ENCODE measurements around the gene GPR183.

GPR183 gene

DNA sequence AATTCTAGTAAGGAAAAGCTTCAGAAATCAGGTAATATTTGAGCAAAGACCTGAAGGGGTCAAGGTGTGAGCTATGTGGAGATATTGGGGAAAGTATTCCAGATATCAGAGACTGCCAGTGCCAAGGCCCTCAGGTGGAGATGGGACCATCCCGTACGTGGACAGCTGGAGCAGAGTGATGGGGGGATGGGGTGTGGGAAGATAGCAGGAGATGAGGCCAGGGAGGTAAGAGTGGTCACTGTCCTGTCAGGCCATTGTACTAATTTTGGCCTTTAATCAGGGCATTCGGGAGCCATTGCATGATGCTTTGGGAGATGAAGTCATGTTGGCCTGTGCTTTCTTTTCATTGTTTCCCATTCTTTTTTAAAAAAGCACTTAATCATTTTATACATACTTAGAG, 36.0 kb downstream of the GPR183 start:
- DNase-seq (ENCODE audit: low read depth in 1 of 2, low spot score in 1 of 2) = no peak

- DNase-seq (ENCODE audit: low read depth in 1 of 2, low spot score in 1 of 2) = no peak
Measured at GRCh38 chr13:99270518-99270917, 36.7 kb downstream of the GPR183 start.

DNA sequence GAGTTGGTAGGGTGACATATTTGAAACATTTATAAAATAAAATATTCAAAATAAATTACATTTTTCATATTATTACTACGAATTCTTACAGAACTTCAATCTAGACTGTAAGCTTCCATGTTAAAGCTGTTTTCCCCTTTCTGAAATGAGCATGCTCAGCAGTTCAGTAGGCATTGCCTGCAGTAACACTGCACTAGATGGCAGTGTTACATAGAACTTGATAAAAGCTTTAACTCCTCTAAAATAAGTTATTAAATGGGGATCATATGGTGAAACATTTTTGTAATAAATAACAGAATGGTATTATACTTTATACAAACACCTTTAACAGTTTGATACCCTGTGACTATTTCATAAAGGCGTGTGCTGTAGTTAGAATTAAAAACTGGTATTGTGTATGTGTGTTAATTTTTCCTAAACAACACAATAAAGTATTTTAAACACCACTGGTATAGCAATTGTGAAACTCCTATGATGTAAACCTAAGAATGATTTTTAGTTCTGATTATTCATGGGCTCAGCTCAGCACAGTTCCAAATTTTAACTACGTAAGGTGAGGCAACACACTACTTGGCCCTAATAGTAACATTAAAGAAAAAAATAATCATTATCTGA, 37.5 kb downstream of the GPR183 start:
- no peak for DNase-seq (ENCODE audit: low read depth in 1 of 2, low spot score in 1 of 2)

GRCh38 chr13:99268822-99269221, 38.4 kb downstream of the GPR183 start:
- DNase-seq (ENCODE audit: low read depth in 1 of 2, low spot score in 1 of 2) = no peak

DNA sequence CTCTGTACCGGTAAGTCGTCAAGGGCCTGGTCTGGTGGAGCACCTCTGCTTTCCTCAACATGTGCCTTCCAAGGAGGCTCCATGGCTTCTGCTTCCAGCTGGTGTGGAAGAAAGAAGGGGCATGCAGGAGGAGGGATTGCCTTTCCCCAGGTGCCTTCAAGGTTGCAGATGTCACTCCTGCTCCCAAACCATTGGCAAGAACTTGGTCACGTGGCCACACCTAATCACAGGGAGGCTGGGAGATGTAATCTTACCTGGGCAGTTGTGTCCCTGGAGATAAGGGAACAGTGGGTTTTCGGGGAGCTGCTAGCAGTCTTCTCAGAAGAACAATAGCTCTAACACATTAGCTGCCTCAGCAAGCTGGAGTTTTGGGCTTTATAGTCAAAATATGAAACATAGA, 39.3 kb downstream of the GPR183 start:
- DNase-seq (ENCODE audit: low read depth in 1 of 2, low spot score in 1 of 2) = no peak

- no peak for DNase-seq (ENCODE audit: low read depth in 1 of 2, low spot score in 1 of 2)
Measured at GRCh38 chr13:99266827-99267226, 40.4 kb downstream of the GPR183 start.

- no peak for DNase-seq (ENCODE audit: low read depth in 1 of 2, low spot score in 1 of 2)
Measured at GRCh38 chr13:99265821-99266426, 41.3 kb downstream of the GPR183 start.

- peak in 1 of 2 donors; percentile 37 for DNase-seq (ENCODE audit: low read depth in 1 of 2, low spot score in 1 of 2)
Measured at GRCh38 chr13:99265162-99265800, 41.9 kb downstream of the GPR183 start.

- no peak for DNase-seq (ENCODE audit: low read depth in 1 of 2, low spot score in 1 of 2)
Measured at GRCh38 chr13:99264051-99264450, 43.1 kb downstream of the GPR183 start.

DNA sequence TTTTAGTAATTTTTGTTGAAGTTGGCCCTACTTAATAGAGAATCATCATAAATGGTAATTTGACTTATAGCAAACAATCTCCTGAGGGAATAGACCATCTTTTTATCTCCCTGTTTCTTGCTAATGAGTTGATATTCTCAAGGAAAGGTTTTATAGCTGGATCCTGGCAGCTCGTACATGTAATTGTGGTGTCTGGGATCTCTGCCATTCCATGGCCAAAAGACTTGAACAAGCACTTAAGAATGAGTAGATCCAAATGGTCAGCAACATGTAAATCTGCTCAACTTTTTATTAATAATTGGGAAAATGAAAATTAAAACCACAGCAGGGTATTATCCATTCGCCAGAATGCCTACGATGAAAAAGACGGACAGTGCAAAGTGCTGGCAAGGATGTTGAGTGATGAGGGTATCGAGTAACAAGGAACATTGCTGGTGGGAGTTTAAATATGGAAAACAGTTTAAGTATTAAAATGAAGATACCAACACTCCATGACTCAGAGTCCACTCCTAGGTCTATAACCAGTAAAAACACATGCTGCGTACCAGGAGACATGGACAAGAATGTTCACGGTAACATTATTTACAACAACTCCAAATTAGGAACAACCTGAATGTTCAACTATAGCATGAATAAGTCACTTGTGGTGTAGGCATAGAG, 43.9 kb downstream of the GPR183 start:
- no peak for DNase-seq (ENCODE audit: low read depth in 1 of 2, low spot score in 1 of 2)

GRCh38 chr13:99261059-99261458, 46.1 kb downstream of the GPR183 start:
- no peak for DNase-seq (ENCODE audit: low read depth in 1 of 2, low spot score in 1 of 2)

DNA sequence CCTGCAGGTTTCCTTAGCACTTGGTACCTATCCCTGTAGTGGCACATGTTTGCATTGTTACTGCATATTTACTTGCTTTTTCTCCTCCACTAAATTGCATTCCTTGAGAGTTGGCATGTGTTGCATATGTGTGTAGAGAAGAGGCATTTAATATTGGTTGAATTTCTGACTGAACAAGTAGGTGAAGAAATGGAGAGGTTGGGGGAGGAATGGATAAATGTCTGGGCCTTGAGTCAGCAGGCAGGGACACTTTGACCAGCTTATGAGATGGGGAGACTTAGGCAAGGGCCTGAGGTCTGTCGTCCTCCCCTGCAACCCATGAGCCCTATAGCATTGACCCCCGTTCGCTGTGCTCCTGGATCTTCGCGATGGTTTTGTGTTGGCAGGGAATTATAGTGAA, 47.0 kb downstream of the GPR183 start:
- DNase-seq (ENCODE audit: low read depth in 1 of 2, low spot score in 1 of 2) = no peak

DNA sequence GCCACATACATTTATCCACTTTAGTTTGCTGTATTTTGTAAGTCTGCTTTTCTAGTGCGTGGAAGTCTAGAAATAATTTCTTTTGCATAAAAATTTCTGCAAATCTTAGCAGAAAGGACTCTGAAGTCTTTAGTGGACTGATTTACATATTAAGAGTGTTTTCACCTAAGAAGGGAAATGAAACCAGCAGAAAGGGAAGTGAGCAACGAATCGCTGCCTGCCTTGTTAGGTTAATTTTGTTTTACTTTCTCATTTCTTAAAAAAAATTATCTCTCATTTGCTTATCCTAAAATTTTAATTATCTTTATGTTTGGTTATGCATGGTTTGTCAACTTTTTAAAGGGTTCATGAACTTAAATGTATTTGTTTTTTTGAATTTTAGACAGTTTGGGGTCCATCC, 48.3 kb downstream of the GPR183 start:
- DNase-seq (ENCODE audit: low read depth in 1 of 2, low spot score in 1 of 2) = no peak

DNA sequence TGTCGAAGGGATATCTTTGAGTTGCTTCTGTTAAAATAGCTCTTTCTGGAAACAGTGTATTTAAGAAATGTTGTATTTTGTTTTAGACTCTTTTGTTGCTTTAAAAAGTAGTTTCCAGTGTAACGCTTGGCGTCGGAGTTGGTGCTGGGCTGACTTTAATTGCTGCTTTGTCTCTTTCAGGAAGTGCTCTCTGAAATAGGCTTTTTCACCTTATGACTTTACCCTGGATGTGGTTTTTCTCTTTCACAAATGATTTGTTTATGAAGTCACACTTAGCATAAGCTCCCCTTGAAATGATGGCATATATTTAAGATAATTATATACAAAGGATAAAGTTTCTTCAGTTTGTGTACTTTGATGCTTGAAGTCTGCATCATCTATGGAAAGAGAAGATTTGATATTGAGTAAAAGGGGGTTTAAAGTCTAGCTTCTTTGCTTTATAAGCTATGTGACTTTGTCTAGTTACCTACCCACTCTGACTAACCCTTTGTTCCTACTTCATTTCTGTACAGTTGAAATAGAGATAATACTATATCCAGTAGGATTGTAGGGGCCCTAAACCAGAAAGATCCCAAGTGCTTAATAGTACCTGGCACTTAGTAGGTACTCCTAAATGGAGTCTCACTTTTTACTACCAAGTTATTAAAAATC, 48.9 kb downstream of the GPR183 start, which contains the start of gene GPR18:
GPR18 (minus strand) TSS at position 170 of the 651 bp plus-strand sequence. CDS start 2,507 bp downstream, outside the sequence.
- DNase-seq (ENCODE audit: low read depth in 1 of 2, low spot score in 1 of 2) = no peak

DNA sequence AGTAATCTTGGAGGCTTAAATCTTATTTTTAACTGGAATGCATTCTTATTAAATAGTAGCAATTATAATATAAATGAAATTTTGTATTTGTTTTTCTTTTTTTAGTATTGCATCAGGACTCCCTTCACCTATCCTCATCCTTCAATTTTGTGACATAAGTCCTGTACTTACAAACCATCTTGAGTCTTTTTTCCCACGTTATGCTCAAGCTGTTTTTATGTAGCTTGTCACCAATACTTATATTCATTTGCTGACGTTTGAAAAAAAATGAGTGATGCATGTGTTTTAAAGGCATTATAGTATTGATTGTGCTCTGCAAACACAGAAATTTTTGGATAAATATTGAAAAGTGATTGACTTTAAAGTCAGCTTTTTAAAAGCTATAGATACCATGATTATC, 49.9 kb downstream of the GPR183 start:
- DNase-seq (ENCODE audit: low read depth in 1 of 2, low spot score in 1 of 2) = no peak

- DNase-seq (ENCODE audit: low read depth in 1 of 2, low spot score in 1 of 2) = no peak
Measured at GRCh38 chr13:99256709-99257108, 50.5 kb downstream of the GPR183 start.

- no peak for DNase-seq (ENCODE audit: low read depth in 1 of 2, low spot score in 1 of 2)
Measured at GRCh38 chr13:99256283-99256682, 50.9 kb downstream of the GPR183 start.

GRCh38 chr13:99255271-99255670, 51.9 kb downstream of the GPR183 start:
- DNase-seq (ENCODE audit: low read depth in 1 of 2, low spot score in 1 of 2) = no peak

DNA sequence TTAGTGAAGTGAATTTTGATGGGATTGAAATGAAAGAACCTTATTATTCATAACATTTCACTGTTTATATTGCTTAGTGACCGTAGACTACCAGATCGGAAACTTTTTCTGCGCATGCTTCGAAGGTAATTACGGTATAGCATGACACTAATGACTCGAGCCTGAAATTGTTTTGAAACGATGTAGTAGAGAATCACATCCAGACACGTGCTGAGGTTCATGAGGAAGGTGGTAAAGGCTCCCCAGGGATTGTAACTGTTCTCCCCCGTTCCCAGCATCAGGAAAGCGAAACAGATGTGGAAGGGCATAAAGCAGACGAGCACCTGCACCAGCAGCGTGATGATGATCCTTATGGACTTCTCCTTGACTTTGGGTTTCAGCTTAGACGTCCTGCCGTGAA, 52.4 kb downstream of the GPR183 start:
- no peak for DNase-seq (ENCODE audit: low read depth in 1 of 2, low spot score in 1 of 2)

GRCh38 chr13:99251921-99252320, 55.3 kb downstream of the GPR183 start:
- DNase-seq (ENCODE audit: low read depth in 1 of 2, low spot score in 1 of 2) = no peak

- DNase-seq (ENCODE audit: low read depth in 1 of 2, low spot score in 1 of 2) = no peak
Measured at GRCh38 chr13:99250982-99251825, 56.0 kb downstream of the GPR183 start.
